Measurements from ENCODE around the gene FYCO1.
"Not testable (repeated sequence)": the region's sequence is repeated elsewhere in the genome, so short reads cannot be mapped to it uniquely, and the experiment has no call there.

FYCO1 gene

GRCh38 chr3:45995236-45996192, at the start of gene FYCO1:
FYCO1 (minus strand) TSS chr3:45995824; CDS start chr3:45984910, 10,914 bp downstream.
- peak; percentile 39 for DNase-seq

- DNase-seq, result no peak
Observed at GRCh38 chr3:46038916-46039315, 43.3 kb upstream of the FYCO1 start.

GRCh38 chr3:46038071-46038470, 42.4 kb upstream of the FYCO1 start:
- not testable (repeated sequence) for DNase-seq

- DNase-seq, result no peak
Observed at GRCh38 chr3:46036191-46036590, 40.6 kb upstream of the FYCO1 start.

- no peak for DNase-seq
Observed at GRCh38 chr3:46031747-46032146, 36.1 kb upstream of the FYCO1 start.

DNA sequence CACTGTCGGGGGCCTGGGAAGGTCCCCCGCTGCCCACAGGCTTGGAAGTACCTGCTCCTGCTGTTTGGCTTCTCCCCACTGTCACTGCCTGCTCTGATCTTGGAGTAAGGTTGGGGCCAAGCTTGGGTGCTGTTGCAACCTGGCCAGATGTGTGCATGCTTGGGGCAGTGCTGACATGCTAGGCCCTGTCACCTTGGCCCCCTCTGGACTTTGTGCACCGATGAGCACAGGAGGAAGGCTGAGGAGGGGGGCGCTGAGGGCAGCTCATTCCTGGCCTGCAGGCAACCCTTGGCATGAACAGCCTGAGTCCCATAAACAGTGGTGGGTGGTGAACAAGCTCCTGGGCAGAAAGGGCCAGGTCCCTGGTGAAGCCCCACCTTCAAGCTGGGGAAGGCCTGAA, 35.6 kb upstream of the FYCO1 start:
- DNase-seq, result no peak

- DNase-seq, result no peak
Observed at GRCh38 chr3:46030626-46031025, 35.0 kb upstream of the FYCO1 start.

DNA sequence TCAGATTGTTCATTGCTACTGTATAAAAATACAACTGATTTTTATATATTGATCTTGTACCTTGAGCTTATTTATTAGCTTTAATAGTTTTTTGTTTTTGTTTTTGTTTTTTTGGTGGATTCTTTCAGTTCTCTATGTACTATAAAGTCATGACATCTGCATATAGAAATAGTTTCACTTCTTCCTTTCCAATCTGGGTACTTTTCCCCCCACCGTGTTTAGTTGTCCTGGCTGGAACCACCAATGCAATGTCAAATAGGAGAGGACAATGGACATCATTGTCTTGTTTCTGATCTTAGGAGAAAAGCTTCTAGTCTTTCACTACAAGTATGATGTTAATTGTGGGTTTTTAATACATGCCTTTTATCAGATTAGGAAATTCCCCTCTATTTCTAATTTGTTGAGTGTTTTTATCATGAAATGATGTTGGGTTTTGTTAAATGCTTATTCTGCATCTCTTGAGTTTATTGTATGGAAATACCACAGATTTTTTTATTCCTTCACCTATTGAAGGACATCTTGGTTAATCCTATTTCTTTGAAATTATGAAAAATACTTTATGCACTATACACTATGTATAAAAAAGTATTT, 34.4 kb upstream of the FYCO1 start:
- no peak for DNase-seq

DNA sequence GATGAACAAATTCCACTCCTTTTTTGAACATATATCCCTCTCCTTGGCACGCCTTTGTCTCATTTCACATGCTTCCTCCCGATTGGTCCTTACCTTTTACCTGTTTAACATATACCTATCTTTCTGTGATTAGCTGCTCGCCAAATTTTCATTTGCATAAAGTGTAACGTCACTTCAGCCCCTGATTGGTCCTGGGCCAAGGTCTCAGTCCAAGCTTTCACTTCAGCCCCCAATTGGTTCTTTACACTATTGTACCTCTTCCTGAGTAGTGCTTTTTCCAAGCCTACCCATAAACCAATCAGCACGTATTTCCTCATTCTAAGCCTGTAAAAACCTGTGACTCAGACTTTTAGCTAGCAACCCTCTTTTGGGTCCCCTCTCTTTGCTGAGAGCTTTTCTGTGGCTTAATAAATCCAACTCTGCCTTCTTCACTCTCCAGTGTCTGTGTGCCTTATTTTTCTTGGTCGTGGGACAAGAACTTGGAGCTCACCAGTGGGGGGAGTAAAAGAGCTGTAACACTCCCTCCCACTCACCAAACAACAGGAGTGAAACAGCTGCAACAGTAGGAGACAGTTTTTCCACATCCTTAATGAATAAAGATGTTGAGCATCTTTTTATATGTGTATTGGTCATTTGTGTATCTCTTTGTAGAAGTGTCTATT, 32.2 kb upstream of the FYCO1 start:
- no peak for DNase-seq

DNA sequence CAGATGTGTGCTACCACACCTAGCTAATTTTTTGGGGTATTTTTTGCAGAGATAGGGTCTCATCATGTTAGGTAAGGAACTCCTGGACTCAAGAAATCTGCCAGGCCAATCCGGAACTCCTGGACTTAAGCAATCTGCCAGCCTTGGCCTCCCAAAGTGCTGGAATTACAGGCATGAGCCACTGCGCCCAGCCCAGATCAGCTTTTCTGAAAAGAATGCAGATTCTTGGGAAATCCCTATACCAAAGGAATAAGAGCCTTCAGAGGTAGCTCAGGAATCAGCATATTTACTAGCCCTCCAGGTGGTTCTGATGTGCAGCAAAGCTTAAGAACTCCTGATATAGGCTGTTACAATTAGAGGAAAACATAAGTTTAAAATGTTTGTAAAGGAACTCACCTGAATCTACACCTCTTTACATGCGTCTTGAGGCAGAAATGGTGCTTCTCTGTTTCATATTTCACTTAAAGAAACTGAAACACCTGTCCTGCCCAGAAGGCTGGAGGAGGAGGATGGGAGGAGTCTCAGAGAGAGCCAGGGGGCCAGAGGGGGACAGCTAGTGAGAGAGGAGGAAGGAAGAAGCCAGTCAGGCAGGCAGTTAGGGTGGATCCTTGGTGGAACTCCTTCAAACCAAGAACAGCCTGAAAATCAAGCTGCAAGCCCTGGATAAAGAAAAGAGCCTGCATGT, 31.5 kb upstream of the FYCO1 start, which contains the start of gene XCR1:
Gene XCR1, minus strand, starts transcription at position 463 of the 685 bp plus-strand sequence. CDS start 5,536 bp downstream, outside the sequence.
- no peak for DNase-seq

GRCh38 chr3:46025139-46025538, 29.5 kb upstream of the FYCO1 start:
- DNase-seq, result no peak

DNA sequence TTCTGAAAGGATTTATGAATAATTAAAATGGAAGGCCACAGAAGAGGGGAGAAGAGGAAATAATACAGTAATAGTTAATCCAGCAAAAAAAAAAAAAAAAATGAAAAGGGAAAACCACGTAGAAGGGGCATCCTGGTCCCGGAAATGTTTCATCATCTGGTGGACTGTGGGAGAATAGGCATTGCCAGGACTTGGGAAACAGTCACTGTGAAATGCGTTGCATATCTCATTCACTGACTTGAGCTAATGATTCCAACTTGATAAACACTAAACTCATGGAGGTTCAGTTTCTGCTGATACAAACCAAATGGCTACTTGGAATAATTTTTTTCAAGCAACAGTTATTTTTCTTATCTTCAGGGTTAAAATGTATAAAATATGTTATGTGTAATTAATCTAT, 28.5 kb upstream of the FYCO1 start:
- no peak for DNase-seq

DNA sequence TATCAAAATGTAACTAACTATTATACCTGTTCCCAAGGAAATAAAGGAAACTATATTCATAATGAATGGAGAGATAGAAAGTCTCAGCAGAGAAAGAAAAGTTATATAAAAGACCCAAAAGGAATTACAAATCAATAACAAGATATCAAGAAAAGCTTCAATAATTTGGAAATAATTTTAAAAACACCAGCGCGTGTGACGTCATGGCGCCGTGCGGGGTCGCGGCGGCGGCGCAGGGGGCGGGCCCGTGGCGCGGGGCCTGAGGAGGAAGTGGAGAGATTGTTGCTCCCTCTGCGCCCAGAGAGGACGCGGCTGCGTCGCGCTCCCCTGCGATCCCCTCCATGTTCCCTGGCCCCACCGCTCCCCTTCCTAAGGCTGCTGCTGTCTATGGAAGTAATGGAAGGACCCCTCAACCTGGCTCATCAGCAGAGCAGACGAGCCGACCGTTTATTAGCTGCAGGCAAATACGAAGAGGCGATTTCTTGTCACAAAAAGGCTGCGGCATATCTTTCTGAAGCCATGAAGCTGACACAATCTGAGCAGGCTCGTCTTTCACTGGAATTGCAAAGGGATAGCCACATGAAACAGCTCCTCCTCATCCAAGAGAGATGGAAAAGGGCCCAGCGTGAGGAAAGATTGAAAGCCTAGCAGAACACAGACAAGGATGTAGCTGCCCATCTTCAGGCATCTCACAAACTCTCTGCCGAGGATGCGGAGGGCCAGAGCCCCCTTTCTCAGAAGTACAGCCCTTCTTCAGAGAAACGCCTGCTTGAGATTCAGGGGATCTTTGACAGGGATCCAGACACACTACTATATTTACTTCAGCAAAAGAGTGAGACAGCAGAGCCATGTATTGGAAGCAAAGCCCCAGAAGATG, 27.5 kb upstream of the FYCO1 start:
- DNase-seq, result no peak

DNA sequence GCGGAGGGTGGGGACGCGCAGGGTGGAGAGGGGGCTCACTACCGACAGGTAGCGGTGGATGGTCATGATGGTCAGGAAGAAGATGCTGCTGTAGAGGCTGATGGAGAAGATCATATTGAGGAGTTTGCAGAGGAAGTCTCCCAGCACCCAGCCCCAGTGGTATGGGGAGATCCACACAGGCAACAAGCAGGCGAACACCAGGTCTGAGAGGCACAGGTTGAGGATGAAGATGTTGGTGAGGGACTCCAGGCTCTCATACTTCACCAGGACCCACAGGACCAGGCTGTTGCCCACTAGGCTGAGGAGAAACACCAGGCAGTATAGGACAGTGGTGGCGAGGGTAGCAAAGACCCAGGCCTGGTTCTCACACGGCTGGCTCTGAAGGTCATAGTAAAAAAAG, 25.9 kb upstream of the FYCO1 start:
- DNase-seq, result no peak

DNA sequence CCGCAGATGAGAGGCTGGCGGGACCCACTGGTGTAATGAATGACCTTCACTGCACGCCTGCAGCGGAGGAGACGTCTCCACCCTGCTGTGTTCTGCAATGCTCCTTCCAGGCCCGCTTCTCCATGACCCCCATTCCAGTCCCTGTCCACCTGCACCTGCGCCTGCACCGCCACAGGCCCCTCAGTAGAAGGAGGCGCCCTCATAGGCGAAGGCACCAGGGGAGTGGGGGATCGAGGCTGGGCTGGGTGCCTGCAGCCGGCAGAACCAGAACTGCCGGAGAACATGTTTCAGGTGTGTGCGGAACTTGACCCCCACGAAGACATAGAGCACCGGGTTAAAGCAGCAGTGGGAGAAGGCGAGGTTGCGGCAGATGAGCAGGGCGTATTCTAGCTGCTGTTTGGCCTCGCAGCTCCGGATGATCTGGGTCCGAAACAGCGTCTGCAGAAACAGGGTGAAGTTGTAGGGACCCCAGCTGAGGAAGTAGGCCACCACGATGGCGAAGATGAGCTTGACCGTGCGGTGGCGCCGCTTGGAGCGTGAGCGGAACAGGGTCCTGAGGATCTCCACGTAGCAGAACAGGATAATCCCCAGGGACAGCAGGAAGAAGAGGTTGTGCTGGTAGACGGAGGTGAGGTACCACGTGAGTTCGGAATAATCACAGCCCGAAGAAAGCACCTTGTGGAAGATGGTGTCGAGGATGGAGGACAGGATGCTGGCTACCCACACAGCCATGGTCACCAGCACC, 25.3 kb upstream of the FYCO1 start:
- DNase-seq, result no peak

- no peak for DNase-seq
Observed at GRCh38 chr3:46019707-46020106, 24.1 kb upstream of the FYCO1 start.

DNA sequence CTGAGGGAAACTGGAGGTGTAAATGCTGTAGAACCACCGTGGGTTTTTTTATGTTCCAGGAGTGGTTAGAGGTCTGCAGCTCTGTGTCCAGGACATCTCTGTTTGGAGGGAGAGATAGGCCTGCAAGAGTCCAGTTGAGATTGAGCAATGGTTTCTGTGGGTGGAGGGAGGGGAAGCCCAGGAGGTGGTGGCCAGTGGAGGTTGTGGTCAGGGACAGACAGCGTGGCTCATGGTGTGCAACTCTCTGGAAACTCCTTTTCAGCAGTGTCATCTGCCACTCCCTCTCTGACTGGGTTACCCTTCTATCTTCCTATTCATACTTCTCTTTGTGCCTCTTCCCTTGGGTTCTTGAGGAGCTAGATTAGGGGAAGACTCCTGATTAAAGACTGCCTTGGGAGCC, 22.1 kb upstream of the FYCO1 start:
- no peak for DNase-seq

- no peak for DNase-seq
Observed at GRCh38 chr3:46013316-46014094, 17.9 kb upstream of the FYCO1 start.

- no peak for DNase-seq
Observed at GRCh38 chr3:46012246-46012645, 16.6 kb upstream of the FYCO1 start.

- DNase-seq, result no peak
Observed at GRCh38 chr3:46010519-46011113, 15.0 kb upstream of the FYCO1 start.
